ENCODE measurements around the gene ARL11. TPM values are rescaled to one million over a fixed set of nuclear protein-coding genes. Genes with fewer than 3 reads are reported as not detected.
"Not testable (repeated sequence)": the region's sequence is repeated elsewhere in the genome, so short reads cannot be mapped to it uniquely, and the experiment has no call there.

Gene ARL11
- total RNA-seq, 2 donors from 2014 or later: 0.52 TPM; not detected in 1

- DNase-seq (no peak), ATAC-seq (no peak)
- intact Hi-C loops (cut with DNase I): no loop called here
- TF ChIP-seq, protein P1, sequence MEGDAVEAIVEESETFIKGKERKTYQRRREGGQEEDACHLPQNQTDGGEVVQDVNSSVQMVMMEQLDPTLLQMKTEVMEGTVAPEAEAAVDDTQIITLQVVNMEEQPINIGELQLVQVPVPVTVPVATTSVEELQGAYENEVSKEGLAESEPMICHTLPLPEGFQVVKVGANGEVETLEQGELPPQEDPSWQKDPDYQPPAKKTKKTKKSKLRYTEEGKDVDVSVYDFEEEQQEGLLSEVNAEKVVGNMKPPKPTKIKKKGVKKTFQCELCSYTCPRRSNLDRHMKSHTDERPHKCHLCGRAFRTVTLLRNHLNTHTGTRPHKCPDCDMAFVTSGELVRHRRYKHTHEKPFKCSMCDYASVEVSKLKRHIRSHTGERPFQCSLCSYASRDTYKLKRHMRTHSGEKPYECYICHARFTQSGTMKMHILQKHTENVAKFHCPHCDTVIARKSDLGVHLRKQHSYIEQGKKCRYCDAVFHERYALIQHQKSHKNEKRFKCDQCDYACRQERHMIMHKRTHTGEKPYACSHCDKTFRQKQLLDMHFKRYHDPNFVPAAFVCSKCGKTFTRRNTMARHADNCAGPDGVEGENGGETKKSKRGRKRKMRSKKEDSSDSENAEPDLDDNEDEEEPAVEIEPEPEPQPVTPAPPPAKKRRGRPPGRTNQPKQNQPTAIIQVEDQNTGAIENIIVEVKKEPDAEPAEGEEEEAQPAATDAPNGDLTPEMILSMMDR (IDR thresholded peaks at IDR 0.05): no peak
- no peak for TF ChIP-seq POLR2A (IDR thresholded peaks at IDR 0.05)
- Histone ChIP-seq H3K27ac (no peak overlapping the region), H3K4me3 (no peak overlapping the region), H3K4me1 (peaks cover 5% of the 10 kb centered on the region), H3K9me3 (no peaks in the 10 kb centered on the region), H3K36me3 (replicated peaks in 1 of 2; ENCODE audit: insufficient read depth in 1 of 2, low read depth in 2 of 2) (no peaks in the 10 kb centered on the region), H3K27me3 (no peaks in the 10 kb centered on the region)
- WGBS, 2 donors: 88 to 94% methylated on average over 1 of the region's 1 CpG
Observed at GRCh38 chr13:49610176-49610575, 18.1 kb upstream of the ARL11 start.

DNA sequence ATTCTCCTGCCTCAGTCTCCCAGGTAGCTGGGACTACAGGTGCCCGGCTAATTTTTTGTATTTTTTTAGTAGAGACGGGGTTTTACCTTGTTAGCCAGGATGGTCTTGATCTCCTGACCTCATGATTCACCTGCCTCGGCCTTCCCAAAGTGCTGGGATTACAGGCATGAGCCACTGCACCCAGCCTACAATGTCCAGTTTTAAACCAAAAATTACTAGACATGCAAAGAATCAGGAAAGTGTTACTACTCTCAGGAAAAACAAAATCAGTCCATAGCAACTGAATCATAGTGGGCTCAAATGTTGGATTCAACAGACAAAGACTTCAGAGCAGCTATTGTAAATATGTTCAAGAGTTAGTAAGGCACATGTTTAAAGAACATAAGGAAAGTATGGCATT, 16.3 kb upstream of the ARL11 start:
- DNase-seq; intact Hi-C loops (cut with DNase I); H3K27me3 ChIP-seq; H3K9me3 ChIP-seq; H3K4me3 ChIP-seq; H3K4me1 ChIP-seq; ATAC-seq; H3K27ac ChIP-seq; H3K36me3 ChIP-seq (replicated peaks in 1 of 2; ENCODE audit: insufficient read depth in 1 of 2, low read depth in 2 of 2): not testable (repeated sequence)
- WGBS, 2 donors: 85 to 92% methylated on average over 3 of the region's 3 CpGs

DNA sequence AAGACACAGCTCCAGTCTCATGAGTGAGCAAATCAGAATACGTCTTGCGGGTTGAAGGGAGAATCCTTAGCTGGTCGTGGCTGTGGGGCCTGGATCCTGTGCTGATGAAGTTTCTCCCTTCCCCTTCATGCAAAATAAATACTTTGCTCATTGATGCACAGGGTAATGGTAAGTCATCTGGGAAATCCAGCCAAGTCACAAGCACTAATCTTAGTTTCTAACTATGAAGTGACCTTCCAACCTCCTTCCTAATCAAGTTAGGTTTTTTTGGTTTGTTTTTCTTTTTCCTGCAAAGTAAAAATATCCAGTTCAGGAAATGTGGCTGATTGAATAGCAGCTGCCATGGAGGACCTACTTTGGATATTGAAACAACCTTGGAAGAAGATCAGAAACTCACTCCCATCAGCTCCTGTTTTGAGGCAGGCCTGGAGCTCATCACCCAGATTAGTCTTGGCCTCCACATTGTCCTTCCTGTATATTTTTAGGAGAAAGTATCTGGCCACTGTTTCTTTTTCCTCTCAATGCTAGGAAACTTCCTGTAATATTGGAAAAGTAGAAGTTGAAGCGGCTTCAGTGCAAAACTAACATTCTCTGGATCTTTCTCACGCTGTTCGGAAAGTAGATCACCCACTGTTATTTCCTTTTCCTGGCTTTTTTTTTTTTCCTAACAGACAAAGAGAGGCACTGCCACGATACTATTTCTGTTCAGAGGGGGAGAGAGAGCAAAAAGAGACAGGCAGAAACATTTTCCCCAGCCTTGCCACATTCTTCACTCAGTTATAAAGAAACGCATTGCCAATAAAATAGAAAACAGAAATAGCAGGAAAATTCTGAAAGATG, 12.3 kb upstream of the ARL11 start:
- H3K27ac ChIP-seq: no peak overlapping the region
- H3K9me3 ChIP-seq: no peaks in the 10 kb centered on the region
- no peak for ATAC-seq
- no peaks in the 10 kb centered on the region for H3K36me3 ChIP-seq (replicated peaks in 1 of 2; ENCODE audit: insufficient read depth in 1 of 2, low read depth in 2 of 2)
- DNase-seq: no peak
- TF ChIP-seq POLR2A (IDR thresholded peaks at IDR 0.05): no peak
- TF ChIP-seq, protein P1 (IDR thresholded peaks at IDR 0.05): no peak
- intact Hi-C loops (cut with DNase I): no loop called here
- no peak overlapping the region for H3K4me3 ChIP-seq
- WGBS, 2 donors: 64 to 65% methylated on average over 8 of the region's 8 CpGs
- H3K4me1 ChIP-seq: no peaks in the 10 kb centered on the region
- H3K27me3 ChIP-seq: no peaks in the 10 kb centered on the region

DNA sequence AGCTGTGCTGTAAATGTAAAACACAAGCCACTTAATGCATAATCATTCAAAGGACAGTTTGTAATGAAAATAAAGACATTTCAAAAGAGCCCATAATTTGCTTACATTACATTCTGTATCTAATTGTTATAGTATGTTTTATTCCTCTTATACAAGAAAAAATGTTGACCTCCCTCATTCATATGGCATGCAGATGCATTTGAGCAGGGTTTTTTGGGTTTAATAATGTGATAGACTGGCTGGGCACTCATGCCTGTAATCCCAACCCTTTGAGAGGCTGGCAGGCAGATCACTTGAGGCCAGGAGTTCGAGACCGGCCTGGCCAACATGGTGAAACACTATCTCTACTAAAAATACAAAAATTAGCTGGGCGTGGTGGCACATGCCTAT, 11.6 kb upstream of the ARL11 start:
- 87 to 100% methylated on average over 3 of the region's 3 CpGs for WGBS, 2 donors
- H3K27ac ChIP-seq: no peak overlapping the region
- DNase-seq: no peak

DNA sequence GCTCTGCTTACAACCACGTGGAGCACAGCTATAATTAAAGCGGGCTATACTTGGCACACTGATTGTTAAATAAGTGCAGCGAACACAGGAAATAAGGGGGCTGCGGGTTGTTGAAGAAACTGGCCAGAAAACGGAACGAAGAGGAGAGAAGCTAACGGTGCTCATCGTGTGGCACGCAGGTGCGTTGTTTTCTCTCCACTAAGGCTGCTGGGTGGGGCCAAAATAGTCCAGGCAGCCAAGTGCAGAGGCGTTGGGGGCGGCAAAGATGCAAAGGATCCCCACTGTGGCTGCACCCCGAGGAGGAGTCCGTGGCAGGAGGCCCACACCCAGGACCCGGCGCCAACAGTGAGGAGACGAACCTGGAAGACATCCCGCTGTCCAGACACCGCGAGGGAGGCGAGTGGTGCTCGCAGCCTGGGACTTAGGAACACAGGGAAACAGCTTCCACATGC, 8.1 kb upstream of the ARL11 start:
- Histone ChIP-seq H3K4me1 (no peaks in the 10 kb centered on the region), H3K4me3 (no peak overlapping the region), H3K36me3 (replicated peaks in 1 of 2; ENCODE audit: insufficient read depth in 1 of 2, low read depth in 2 of 2) (no peaks in the 10 kb centered on the region), H3K9me3 (no peaks in the 10 kb centered on the region), H3K27ac (no peak overlapping the region), H3K27me3 (no peaks in the 10 kb centered on the region)
- intact Hi-C loops (cut with DNase I): no loop called here
- TF ChIP-seq, protein P1 (IDR thresholded peaks at IDR 0.05): no peak
- no peak for TF ChIP-seq POLR2A (IDR thresholded peaks at IDR 0.05)
- ATAC-seq (no peak), DNase-seq (no peak)
- 60 to 64% methylated on average over 22 of the region's 22 CpGs for WGBS, 2 donors

More for the DNA sequence above, 11.6 kb upstream of the ARL11 start:
- Histone ChIP-seq H3K27me3 (no peaks in the 10 kb centered on the region), H3K9me3 (no peaks in the 10 kb centered on the region), H3K4me1 (no peaks in the 10 kb centered on the region), H3K36me3 (replicated peaks in 1 of 2; ENCODE audit: insufficient read depth in 1 of 2, low read depth in 2 of 2) (no peaks in the 10 kb centered on the region), H3K4me3 (no peak overlapping the region)
- TF ChIP-seq POLR2A (IDR thresholded peaks at IDR 0.05): no peak
- TF ChIP-seq, protein P1 (IDR thresholded peaks at IDR 0.05): no peak
- intact Hi-C loops (cut with DNase I): no loop called here
- no peak for ATAC-seq
